Measurements from ENCODE around the gene SETD4.

SETD4 gene

DNA sequence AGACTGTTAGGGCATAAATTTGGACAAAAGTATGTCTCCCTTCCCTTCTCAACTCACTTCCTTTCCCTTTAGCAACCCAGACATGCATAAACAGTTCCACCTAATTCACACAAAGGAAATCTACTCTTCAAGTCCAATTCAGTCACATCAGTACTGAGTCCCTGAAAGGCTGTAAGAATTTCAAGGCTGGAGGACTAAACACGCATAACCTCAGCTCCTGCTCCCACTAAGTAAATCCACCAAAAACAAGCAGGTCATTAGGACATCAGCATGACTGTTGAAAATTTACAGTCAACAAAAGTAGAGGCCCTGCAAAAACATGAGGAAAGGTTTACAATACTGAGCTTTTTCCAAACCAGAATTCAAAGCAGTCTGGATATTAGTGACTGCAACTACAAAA lies 18.4 kb downstream of the SETD4 start:
- DNase-seq: no peak

DNA sequence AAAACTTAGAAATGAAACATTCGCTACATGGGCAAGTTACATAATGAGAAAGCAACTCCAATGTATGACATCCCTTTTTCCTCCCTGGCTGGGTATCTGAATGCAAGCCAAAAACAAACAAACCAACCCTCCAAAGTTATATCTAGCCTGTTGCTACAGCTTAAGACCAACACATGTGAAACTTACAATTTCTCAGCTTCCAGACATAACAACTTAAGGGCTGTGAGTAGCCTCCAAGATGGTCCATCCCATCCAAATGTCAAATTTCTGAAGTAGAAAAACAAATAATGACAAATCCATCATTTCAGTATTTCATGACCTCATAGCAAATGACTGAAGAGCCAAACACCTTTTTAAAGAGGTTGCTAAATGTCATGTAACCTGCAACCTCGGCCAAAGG lies 19.9 kb downstream of the SETD4 start:
- DNase-seq: no peak

DNA sequence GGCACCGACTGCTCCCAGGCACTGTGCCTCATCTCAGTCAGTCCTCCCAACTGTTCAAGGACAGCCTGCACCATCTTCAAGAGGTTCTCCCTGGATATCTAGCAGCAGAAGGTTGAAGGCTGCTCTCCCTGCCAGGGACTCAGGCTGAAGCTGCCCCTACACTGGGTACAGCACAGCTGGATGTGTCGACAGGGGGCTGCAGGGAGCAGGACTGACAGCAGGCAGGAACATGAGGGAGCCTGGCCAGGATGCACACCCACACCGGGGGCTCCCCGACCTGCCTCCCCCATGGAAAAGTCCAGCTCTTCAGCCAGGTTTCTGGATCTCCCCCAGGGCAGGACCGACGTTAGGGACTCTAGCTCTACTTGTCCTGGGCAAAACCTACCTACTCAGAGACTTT lies 20.5 kb downstream of the SETD4 start:
- no peak for DNase-seq

DNA sequence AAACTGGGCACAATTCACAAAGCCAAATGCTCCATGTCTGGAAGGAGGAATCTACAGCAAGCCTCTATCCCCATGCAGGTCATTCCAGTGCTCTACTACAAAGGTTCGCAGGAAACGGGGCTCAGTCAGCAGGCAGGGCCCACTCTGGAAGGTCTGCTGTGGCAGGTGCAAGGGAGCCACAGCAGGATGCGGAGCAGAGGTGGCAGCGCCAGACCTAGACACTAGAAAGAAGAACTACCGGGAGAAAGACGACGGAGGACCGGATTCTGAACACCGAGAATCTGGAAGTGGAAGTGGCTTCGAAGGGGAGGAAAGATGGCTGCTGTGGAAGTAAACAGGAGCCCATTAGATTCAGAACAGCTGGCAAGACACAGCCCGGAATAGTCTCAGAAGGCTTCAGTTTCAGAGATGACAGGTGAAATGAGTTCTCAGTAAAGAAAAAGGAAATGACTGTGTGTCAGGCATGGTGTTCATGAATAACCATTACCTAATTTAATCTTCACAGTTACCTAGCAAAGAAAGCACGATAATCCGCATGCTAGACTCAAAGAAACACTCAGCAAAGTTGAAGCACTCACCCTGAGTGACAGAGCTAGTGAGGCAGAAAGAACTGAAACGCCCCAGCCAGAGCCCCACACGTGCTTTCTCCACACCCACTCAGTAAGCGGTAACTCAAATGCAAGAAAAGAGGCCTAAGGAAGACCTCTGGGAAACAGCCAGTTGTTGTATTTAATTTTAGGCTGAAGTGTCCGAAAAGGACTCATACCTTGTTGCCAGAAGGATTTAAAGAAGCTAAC lies 21.4 kb downstream of the SETD4 start:
- DNase-seq: no peak

DNA sequence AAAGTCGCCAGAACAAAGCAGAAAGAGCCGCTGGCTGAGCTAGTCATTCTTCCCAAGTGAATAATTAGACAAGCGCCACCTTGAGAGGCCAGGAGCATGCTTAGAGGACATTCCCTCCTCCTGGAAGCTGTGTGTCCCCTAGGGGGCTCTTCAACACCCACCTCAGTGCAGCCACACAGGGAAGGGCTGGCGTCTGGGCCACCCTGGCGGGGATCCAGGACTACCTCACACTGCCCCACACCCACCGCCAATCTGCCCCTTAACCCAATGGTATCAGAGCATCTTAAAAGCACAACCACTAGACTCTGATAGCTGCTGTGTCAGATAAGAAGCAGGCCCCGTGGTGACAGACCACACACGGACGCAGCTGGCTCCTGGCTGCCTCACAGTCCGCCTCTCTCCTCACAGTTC lies 24.9 kb downstream of the SETD4 start:
- no peak for DNase-seq

DNA sequence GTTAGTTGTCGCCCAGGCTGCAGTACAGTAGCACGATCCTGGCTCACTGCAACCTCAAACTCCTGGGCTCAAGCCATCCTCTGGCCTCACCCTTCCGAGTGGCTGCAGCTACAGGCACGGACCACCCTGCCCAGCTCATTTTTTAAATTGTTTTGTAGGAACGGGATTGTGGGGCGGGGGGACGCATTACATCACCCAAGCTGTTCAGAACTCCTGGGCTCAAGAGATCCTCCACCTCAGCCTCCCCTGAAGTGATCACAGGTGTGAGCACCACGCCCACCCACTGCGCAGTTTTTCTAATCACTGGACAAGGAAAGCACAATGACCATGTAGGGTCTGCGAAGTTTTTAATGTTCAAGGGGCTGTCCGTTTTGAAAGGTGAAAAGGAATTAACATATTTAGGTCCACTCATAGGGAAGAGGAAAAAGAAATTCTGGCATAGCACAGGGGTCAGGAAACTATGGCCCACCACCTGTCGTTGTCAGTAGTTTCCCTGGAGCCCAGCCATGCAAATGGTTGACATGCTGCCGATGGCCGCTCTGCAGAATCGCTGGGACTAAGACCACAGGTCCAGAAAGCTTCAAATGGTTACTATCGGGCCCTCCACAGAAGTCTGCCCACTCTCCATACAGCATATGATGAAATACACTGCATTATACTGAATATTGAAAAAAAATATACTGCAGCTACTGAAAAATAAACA lies 26.0 kb downstream of the SETD4 start:
- no peak for DNase-seq

DNA sequence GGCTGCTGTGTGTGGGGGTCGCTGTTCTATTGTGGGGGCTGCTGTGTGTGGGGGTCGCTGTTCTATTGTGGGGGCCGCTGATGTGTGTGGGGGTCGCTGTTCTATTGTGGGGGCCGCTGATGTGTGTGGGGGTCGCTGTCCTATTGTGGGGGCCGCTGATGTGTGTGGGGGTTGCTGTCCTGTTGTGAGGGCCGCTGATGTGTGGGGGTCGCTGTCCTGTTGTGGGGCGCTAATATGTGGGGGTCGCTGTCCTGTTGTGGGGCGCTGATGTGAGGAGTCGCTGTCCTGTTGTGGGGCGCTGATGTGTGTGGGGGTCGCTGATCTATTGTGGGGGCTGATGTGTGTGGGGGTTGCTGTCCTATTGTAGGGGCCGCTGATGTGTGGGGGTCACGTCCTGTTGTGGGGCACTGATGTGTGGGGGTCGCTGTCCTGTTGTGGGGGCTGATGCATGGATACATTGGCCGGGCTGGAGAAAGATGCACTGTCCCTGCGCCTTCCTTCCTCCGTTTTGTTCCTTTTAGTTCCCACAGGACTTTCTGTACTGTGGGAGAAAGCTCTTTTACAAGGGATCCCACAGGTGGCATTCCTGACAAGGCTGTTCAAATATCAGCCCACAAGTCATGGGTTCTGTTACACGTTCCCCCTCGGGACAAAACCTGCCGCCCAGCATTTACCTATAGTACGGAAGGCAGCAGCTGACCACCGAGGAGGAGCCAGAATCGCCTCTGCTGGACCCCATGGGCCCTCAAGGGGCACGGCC lies 27.5 kb downstream of the SETD4 start:
- DNase-seq: no peak

DNA sequence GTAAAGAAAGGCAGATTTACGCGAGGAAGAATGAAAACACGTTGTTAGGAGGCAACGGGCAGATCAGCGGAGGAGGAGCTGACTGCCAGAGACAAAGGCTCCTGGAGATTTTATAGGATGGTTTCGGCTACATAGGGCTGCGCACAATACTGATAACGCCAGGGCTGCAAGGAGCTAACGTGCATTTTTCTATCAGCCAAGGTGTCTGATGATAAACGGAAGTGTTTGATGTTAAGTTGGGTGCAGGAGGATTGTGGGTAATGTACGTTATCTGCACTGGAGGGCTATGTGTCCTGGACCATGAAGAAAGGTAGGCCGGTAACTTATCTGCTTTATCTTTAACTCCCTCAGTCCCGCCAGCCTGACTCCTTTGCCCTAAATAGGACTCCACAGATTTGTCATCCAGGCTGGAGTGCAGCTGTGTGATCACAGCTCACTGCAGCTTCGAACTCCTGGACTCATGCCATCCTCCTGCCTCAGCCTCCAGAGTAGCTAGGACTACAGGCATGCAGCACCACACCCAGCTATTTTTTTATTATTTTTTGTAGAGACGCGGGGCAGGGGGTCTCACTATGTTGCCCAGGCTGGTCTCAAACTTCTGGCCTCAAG lies 29.6 kb downstream of the SETD4 start:
- no peak for DNase-seq

DNA sequence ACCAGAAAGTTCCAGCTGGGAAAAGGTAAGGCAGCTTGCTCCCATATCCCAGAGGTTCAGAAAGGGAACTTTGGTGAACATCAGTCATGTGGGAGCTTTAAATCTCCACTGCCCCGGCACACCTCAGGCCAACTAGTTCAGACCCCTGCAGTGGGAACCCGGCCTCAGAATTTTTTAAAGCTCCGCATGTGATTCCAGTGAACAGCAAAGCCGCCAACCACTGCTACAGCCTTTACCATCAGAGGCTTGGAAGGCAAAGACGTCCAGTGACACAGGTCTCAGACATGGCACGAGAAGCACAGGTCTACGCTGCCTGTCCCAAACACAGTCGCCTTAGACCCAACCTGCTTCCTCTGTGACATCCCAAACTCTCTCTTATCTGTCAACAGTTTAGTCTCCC lies 31.0 kb downstream of the SETD4 start:
- no peak for DNase-seq

DNA sequence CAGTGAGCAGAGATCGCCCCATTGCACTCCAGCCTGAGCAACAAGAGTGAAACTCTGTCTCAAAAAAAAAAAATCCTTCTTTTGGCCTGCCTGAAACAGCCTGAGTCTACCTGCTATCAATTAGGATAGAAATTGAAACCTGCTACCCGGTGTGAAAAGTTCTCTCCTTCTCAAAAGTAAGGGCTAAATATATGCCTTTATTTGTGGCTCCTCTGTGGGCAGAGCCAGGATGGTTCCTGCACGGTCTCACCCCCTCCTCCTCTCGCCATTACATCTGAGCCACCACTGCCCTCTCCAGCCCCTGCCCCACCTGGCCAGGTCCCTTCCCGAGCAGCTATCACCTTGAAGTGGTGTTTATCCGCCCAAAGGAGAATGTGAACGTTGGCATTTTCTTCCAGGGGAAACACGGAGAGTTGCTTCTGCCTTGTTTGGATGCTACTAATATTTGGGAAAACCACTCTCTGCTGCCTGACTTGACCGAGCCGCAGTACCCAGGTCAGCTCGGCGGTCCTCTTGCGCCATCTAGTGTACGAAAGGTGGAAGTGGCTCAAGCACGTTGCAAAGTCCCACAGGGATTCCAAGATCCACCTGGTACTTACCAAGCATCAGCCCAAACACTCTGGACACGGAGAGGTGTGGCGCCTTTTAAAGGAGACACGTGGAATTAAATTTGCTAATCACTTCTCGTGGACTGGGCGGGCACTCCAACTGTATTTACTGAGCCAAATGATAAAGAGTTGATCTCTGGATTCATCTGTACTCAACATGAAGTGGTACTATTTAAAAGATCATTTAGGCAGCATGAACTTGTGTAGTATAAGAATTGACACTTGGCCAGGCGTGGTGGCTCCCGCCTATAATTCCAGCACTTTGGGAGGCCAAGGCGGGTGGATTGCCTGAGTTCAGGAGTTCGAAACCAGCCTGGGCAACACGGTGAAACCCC lies 31.9 kb downstream of the SETD4 start:
- peak; percentile 86 for DNase-seq

DNA sequence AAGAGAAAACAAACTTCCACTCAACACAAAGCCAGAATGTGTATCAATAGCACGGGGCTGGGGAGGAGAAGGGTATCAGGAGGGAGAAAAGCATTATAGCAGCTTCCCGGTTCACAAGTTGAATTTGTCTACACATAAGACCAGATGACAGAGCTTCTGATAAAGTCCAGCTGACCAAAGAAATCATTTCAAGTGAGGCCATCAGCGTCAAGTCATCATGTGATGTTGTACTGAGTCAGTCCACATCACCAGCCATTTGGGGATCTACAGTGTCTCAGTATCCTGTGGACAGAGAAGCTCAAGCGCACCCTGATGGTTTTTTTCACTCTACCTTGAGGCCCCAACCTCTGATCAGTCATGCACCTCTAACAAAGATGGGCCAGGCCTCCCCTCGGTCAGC lies 33.0 kb downstream of the SETD4 start:
- no peak for DNase-seq

DNA sequence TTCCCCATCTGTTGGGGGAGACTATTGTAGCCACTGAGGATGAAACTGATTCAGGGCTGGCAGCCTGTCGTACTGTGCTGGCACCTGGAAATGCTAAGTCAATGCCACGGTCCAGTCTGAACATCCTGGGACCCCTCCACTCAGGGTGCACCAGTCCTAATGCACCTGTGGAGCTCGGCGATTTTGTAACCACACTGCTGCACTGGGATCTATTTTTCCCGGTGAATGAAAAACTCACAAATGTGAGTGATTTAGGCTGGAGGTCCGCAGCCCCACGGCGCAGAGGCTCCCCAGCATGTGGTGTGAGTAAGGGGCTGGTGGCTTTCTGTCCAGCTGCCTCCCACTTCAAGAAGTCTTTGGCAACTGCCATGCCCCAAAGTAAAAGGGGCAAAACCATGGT lies 35.5 kb downstream of the SETD4 start:
- no peak for DNase-seq

DNA sequence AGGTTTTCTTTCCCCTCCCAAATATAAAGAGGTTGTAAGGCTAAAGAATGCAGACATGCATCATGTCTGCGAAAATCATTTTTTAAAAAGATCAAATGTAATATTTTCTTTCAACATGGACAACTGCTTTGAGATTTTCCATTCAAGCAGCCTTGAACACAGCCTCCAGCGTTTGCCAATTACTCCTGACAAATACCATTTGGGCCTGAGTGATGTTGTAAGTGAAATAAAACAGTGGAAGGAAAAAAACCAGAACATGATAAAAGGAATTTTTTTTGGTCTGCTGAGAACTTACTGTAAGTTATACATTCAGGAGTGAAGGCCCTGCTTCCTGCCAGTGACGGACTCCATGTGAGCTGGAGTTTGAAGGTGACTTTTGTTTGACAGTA lies 37.2 kb downstream of the SETD4 start:
- DNase-seq: no peak

DNA sequence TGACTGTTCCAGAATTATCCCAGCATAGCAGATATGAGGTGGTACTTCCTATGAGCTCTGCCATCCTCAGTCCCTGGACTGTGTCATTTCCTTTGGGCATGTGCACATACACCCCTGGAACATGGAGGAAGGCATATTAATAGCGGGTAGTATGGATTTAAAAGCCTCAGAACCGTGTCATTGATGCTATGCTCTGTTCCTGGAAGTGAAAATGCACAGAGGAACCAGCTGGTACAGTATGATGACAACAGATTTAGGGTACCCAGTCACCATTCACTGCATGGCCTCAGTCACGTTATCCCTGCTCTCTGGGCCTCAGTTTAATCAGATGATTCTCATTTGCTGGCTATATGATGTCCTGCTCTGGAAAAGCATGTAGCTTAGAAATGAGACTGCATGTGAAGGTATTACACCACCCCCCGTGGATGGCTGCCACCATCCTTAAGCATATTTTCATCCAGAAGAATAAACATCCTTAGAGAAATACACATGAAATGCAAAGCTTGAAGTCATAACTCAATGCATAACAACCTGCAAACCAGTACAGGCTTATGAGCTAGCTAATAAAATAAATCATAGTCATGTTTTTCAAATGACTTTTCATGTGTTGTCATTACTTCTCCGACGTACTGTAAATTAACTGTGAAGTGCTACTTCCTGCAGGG lies 37.8 kb downstream of the SETD4 start:
- no peak for DNase-seq

DNA sequence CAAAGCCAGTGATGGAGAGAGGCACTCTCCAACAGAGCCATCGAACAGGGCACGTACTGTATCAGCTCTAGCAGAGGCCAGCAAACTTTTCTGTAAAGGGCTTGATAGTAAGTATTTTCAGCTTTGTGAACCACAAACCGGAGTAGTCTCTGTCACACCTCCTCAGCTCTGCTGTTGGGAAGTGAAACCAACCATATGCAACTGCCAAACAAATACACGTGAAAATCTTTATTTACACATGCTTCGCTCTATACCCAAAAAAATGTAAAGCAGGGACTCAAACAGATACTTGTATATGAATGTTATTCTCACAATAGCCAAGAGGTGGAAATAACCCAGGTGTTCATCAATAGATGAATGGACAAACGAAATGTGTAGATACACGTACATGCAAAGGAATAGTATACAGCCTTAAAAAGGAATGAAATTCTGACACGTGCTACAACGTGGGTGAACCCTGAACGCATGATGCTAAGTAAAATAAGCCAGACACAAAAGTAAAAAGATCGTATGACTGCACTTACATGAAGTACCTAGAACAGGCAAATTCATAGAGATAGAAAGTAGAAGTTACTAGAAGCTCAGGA lies 39.0 kb downstream of the SETD4 start:
- DNase-seq: no peak

DNA sequence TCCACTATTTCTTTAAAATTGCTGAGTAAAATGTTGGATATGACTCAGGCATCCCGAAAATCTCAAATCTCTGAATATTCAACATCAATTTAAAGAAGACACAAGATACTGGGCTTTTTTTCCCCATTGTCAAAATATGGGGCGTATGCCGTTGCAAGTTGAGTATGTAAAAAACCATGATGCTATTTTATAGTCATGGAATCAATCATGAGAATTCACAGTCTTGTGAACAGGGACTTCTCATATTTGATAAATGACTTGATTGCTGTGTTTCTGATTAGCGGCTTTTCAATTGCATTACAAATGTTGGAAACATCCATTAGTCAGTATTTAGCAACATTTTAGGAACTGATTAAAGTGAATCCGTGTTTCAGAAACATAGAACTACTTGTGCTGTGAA lies 45.3 kb downstream of the SETD4 start:
- DNase-seq: no peak

DNA sequence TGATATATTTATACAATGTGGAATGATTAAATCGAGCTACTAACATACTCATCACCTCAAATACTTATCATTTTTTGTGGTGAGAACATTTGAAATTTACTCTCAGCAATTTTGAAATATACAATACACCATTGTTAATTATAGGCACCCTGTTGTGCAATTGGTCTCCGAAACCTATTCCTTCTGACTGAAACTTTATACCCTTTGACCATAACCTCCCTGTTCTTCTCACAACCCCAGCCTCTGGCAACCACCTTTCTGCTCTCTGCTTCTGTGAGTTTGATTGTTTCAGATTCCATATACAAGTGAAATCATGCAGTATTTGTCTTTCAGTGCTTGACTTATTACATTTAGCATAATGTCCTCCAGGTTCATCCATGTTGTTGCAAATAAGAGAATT lies 49.5 kb downstream of the SETD4 start:
- no peak for DNase-seq

DNA sequence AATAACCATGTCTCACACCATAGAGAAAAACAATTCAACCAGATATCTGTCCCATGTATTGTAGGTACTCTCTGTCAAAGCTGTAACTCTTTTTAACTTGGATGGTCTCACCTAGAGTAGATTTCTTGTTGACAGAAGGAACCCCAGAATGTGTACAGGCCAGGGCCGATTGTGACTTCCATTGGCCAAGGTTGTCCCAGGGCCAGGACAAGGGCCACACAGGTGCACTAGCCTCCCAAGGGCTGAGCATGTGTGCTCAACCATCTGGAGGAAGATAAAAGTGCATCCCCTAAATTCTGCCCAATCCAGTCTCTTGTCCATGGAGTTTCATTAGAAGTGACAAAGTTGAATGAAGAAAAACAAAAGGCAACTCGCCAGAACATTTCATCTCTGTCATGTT lies 51.8 kb downstream of the SETD4 start:
- DNase-seq: no peak

DNA sequence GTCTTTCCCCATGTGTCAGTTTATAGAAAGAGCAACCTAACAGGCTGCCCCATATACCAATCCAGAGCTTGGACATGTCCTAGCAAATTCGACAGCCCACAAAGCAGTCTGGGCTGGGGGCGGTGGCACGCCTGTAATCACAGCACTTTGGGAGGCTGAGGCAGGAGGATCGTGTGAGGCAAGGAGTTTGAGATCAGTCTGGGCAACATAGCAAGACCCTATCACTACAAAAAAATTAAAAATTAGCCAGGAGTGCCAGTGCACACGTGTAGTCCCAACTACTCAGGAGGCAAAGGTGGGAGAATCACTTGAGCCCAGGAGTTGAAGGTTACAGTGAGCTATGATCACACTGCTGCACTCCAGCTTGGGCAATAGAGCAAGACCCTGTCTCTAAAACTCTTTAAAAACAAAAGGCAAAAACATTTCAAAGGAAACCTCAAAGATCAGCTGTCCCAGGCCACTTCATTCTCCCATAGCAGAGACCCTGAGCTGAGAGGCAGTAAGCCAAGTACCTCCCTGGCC lies 54.4 kb downstream of the SETD4 start:
- no peak for DNase-seq

DNA sequence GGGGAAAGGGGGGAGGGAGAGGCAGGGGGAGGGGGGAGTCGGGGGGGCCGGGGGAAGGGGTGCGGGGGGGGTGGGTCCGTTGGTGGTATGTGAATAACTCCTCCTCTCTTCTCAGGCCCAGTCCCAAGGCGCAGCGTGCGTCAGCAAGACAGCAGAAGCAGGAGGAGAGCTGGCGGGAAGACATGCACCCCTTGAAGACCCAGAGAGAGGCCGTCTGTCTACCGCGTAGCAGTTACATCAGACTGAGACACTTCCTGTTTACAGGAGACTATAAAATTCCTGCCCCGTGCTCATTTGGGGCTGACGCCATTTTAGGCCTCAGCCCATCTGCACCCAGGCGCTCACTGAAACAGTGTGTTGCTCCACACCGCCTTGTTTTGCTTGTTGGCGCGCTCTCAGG lies 55.3 kb downstream of the SETD4 start:
- no peak for DNase-seq

DNA sequence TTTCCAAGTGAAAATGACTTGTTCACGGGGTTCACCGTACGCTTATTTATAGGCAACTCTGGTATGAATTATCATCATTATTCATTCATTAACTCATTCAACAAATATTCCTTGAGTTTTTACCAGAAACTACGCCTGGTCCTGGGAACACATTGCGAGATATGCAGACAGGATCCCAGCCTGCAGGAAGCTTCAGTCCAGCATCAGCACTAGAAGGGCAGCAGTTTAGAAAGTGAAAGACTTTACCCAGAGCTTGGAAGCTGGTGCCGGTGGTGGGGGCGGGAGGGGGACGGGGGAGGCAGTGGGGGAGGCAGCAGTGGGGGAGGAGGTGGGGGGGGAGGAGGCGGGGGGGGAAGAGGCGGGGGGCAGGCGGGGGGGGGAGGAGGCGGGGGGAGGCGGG lies 55.9 kb downstream of the SETD4 start:
- DNase-seq: no peak
